Myocyte (in vitro differentiated cells): ENCODE results near the gene GABRR1. TPM values are rescaled to one million over a fixed set of nuclear protein-coding genes. Genes with fewer than 3 reads are reported as not detected.

Experiments used
- DNase-seq: peaks from one replicate; pipeline ENCODE4 v3.0.0-alpha.2; 2012; ENCODE audit warnings: low read depth
- total RNA-seq: library from RNA; depleted of rRNA; stranded (reverse); fragments of >200 nt; gene quantifications from 2 replicates; pipeline ENCODE4 v1.2.3, GENCODE V29; 2014

Gene GABRR1
- total RNA-seq, 1 donor from 2014 or later: not detected

DNA sequence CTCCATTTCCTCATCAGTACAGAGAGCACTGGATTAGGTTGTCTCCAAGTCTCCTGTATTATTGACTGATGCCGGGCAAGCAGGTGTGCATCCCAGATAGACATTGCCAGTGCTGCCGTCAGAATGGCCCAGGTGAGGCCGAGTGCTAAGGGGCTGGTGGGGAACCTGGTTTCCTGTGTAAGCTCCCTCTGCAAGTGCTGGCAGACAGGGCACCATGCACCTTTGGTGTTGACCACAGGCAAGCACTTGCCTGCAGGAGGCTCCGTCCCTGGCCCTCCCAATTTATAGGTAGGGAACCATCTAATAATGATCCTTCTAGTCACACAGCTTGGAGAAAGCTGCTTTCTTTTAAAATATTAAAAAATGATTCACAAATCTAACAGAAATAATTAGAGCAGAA is 747 bp downstream of the GABRR1 start:
- DNase-seq: no peak

DNA sequence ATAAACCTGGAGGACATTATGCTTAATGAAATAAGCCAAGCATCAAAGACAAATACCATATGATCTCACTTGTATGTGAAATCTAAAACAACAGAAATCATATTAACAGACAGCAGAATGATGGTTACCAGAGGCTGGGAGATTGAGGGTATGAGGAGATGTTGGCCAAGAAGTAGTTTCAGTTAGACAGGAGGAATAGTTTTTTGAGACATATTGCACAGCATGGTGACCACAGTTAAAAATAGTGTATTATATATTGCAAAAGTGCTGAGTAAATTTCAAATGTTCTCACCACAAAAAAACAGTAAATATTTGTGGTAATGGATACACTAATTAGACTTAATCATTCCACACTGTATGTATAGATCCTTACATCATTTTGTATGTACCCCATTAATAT is 1.8 kb downstream of the GABRR1 start:
- no peak for DNase-seq

DNA sequence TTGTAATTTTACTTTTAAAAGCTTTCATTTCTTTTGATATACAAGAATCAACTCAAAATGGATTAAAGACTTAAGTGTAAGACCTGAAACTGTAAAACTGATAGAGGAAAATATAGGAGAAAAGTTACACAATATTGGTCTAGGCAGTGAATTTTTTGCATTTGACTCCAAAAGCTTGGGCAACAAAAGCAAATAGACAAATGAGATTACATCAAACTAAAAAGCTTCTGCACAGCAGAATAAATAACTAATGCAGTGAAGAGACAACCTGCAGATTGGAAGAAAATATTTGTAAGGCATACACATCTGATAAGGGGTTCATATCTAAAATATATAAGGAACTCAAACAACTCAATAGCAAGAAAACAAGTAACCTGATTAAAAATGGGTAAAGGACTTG is 3.0 kb downstream of the GABRR1 start:
- DNase-seq: no peak

DNA sequence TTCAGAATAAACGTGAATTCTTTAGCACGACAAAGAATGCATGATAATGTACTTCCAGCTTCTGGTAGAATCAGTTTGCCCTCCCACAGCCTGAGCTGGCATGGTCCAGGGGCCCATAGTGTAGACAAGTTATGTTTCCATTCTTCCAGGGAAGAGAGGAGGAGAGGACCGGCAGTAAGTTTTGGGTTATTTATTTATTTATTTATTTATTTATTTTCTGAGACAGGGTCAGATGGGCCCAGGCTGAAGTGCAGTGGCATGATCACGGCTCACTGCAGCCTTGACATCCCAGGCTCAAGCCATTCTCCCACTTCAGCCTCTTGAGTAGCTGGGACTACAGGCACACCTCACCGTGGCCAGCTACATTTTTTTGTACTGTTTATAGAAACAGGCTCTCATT is 4.7 kb downstream of the GABRR1 start:
- no peak for DNase-seq

DNA sequence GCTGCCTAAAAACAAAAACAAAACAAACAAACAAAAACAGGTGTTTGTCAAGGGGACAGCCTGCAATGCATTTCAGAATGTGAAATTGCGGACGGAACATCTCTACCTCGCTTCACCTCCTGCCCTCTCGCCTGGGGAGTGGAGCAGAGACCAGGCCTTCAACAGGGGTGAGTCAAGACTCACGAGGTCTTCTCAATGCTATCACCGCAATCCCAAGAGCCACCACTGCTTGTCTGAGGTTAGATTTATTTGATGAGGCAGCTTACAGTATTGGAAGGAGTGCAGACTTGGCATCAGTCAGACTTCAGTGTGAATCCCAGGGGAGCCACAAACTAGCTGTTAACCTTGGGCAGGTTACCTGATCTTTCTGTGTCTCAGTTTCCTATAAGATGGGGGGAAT is 7.7 kb downstream of the GABRR1 start:
- peak; percentile 19 for DNase-seq

DNA sequence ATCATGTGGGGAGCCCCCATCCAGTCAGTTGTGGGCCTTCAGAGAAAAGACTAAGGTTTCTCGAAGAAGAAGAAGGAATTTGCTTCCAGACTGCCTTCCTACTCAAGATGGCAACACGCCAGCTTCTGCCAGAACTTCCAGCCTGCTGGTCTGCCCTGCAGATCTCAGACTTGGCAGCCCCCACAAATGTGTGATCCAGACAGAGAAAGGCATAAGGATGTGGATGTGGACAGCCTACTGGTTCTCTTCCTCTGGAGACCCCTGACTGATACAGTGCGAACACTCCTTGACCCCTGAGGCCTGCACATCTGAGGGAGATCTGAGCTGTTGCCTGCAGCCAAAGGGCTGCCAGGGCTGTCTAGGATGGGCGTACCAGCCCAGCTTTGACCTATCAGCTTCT is 8.6 kb downstream of the GABRR1 start:
- DNase-seq: no peak

DNA sequence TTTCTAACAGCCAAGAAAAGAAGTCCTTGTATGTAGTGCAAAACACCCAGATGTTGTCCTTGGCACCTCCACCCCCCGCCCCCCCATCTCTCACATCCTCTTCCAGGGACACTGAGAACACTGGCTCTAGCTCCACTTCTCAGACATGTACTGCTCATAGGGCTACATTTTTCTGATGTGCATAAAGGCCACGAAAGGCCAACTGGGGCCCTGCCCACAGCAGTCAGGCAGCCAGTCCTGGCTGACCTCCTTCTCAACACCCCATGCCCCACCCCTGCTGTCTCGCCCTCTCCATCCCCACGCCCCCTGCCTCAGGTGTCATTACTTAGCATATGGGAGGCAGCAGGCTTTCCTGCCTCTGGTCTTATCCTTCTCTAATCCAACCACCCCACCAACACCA is 11.3 kb downstream of the GABRR1 start:
- DNase-seq: no peak

DNA sequence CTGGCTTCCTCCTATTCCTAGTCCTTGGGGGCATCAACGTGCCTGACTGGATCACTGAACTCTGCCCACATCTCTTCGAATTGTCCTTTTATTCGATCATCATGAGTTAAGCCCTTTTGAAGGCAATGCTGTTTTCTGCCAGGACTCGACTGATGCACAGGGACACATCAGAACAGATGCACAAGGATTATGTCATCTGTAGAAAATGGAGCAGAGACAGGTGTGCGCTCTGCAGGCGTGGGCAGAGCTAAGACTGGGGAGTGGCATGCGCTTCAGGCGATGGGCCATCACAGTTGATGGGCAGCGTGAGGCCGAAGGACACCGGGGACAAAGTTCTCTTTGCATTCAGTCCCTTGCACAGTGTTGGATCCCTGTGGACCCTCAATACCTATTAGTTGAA is 13.1 kb downstream of the GABRR1 start:
- peak; percentile 86 for DNase-seq

DNA sequence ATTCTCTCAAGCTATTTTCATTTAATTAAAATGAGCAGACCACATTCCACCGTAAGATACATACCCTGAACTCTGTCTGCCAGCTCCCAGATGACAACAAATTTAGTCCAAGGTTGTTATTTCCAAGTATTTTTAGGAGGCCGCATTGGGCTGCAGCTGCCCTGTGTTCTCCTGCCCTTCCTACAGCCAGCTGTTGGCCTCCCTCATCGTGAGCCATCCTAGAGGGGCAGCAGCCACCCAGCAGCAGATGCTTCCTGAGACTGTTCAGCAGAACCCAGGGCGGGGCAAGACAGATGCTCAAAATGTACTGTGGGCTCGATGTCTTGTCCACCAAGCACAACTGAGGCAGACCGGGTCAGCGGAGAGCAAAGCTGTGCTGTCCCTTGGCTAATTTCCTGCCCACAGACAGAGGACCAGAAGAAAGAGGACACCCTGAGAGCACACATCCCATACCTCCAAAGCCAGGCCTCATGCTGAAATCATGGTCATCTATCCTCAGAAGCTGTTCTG is 16.4 kb downstream of the GABRR1 start:
- peak; percentile 40 for DNase-seq

DNA sequence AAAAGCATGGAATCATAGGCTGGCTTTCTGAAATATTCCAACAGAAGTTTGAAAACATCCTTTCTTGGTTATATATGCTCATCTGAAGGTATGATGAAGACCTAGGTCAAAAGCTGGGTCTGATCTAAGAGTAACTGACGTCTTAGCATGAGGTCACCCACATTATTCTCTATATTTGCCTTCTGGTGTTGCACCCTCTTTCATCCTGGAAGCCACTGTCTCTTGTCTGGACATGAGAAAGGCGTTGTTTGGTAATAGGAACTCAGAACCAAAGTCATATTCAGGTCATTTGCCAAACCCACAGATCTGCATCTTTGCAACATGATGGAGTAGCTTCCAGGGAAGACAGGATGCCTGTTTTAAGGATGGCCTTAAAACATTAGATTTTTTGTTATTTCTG is 17.6 kb downstream of the GABRR1 start:
- no peak for DNase-seq

DNA sequence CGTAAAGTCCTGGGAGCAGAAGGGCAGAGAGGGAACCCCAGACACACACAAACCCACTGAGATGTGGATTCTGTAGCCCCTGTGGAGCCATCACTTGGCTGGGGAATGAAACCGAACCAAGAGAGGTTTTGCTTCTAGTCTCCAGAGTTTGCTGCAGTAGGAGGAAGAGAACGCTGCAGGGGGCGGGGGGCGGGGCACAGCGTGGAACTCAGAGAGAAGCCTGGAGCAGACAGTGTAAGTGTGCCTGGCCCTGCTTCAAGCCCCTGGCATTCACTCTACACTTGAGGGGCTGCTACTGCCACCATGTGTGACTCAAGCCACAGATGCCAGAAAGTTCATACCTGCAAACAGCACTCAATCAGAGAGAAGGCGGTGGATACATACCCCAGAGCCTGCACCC is 18.9 kb downstream of the GABRR1 start:
- no peak for DNase-seq

DNA sequence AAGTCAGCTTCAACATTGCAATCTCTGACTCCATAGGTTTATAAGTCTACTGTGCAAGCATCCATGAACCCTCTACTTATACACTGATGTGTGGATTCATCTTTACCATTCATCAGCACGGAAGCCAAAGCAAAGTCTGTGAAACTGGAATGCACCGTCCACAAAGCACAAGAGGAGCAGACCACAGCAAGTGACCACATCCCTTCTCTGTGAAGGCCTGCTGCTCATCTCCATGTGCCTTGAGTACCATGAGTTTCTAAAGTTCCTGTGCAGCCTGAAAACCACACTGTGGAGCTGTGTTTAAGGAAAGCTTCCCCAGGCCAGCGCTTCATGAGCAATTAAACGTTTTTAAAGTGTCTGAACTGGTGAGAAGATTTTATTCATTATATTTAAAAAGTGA is 20.0 kb downstream of the GABRR1 start:
- peak; percentile 64 for DNase-seq

DNA sequence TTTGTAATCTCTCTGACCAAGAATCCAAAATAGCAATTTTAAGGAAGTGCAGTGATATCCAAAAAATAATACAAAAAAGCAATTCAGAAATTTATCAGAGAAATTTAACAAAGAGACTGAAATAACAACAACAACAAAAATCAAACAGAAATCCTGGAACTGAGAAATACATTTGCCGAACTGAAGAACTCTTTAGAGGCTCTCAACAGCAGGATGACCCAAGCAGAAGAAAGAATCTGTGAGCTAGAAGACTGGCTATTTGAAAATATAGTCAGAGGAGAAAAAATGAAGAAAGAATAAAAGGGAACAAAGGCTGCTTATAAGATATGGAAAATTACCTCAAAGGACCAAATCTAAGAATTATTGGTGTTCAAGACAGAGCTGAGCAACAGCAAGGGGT is 22.6 kb downstream of the GABRR1 start:
- no peak for DNase-seq

DNA sequence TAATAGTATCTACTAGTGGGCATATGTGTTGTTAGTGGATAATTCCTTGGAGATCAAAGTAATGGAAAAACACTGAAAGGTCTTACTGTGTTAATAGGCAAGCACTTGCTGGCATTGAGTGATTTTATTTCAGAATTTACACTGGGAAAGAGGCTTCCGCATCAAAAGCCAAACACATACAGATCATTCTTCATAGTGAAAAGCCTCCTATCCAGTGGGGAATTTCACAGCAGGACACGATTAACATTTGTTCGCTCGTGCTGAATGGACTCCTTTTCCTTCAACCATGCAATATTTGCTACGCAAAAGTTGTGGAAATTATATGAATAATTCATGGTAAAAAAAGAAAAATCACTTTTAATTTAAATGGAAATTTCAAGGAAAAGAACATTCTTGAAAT is 26.4 kb downstream of the GABRR1 start:
- no peak for DNase-seq

DNA sequence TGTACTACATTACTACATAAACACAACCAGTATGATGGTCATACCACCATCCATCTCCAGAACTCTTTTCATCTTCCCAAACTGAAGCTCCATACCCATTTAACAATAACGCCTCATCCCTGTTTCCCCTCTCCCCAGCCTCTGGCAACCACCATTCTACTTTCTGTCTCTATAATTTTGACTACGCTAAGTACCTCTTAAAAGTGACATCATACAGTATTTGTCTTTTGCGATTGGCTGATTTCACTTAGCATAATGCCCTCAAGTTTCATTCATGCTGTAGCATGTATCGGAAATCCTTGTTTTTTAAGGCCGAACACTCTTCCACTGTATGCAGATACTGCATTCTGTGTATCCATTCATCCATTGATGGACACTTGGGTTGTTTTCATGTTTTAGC is 29.7 kb downstream of the GABRR1 start:
- no peak for DNase-seq

DNA sequence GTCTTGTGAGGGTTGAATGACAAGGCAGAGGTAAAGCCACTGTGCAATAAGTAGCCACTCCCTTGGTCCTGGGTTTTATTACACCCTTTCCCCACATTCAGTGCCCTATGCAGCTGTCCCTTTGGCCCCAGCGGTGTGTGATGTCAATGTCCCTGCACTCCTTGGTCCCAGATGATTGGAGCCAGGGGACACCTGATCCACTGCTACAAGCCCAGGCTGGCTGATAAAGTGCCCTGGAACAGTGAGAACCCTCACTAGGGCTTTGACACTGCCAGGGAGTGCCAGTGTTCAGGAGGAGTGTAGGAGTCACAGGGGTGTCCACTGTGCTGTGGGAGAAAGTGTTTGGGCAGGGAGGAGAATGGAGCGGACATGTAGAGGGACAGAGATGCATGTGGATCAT is 30.4 kb downstream of the GABRR1 start:
- peak; percentile 19 for DNase-seq

DNA sequence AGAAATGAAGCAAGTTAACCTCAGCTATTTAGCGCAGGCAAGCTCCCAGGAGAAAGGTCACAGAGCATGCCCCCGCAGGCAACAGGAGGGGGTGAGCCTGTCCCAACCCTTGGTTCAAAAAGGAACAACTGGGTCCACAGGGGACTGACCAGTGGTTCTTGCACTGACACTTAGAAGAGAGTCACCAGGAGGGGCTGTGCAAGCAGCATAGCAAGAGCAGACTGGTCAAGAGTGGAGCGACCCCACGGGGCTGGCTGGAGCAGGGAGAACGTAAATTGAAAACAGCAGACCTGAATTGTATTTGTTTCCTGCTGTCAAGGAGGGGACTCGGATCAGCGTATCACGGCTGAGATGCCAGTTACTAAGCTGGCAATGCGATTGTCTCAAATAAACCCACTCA is 32.8 kb downstream of the GABRR1 start:
- DNase-seq: no peak

DNA sequence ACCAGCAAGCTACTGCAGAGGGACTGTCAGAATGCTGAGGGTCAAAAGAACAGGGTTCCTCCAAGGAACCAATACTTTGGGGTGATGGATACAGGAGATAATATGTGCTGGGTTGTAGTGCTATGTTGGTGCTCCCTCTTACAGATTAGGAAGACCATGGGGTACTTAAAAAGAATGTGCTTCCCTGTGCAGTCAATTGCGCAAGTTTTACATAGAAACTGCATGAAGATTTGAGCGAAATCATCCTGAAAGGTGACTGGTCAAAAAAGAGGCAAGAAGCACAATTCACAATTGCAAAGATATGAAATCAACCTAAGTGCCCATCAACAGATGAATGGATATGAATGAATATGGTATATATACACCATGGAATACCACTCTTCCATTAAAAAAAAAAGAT is 33.9 kb downstream of the GABRR1 start:
- DNase-seq: no peak

DNA sequence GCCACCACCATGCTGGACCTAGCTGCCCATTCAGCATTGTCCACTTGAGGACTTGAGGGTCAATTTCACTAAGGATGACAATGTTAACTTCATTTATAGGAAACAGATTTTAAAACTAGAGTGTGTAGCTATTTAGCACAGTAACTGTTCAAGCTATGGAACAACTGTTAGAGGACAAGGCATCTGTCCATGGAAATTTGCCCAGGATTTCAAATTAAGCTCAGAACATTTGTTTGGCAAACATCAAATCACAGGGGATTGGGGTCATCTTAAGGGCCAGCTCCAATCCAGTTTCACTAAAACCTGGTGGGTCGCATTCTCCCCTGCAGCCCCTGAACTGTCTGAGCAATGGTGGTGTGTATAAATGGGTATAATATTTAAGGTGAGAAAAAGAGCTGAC is 36.2 kb downstream of the GABRR1 start:
- peak; percentile 9 for DNase-seq

DNA sequence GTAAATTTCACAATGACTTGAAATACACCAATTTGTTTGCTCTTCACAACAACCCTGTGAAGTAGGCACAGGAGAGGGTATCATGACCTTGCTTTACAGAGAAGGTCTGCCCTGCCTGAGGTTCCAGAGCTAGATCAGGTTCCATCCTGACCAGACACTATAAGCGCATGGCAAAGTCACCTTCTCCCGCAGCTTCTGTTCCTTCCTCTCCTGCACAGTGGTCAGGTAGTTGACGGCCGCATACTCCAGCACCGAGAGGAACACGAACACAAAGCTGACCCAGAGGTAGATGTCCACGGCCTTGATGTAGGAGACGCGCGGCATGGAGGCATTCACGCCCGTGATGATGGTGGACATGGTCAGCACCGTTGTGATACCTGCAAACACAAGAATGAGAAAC is 37.0 kb downstream of the GABRR1 start:
- no peak for DNase-seq

DNA sequence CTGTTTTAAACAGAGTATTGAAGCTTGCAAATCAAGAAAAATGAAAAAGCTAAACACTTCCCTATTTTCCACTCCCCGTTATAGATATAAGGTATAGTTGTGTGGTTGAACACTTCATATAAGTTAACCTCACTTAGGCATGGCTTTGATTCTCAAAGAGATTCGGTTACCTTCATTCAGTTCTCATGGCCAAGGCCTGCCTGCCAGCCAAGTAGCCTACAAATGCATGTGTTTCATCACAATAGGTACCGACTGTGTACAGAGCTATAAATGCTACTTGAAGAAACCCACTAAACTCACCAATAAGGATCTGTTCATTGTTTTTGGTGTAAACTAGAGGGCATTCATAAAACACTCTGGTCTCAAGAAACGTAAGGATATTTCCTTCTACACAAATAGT is 43.5 kb downstream of the GABRR1 start:
- DNase-seq: no peak

DNA sequence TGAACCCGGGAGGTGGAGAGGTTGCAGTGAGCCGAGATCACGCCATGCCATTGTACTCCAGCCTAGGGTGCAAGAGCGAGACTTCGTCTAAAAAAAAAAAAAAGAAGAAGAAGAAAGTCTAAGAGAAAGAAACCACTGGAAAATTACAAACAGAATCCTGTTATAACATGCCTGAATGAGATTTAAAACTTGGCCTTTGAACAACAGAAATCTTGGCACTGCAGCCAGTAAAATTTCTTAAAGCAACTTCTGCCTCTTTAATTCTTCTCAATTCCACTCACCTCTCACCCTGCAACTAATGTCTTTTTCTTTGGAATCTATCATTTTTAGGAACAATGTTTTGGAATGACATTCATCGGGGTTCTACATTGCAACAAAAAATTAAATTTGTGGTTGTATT is 45.0 kb downstream of the GABRR1 start:
- DNase-seq: no peak

DNA sequence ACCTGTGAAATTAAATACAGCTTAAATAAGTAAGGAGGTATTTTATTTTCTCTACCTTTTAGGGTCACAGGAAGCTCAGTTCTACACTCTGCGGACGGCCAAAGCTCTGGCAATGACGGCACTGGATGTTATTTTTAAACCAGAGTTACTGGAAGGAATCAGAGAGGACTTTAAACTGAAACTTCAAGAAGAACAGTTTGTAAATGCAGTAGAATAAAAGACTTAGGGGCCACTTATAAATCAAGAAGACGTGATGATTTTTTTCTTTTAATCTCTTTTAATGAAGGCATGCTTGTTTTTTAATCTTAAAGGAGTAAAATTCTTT is 55.1 kb downstream of the GABRR1 start:
- DNase-seq: no peak

DNA sequence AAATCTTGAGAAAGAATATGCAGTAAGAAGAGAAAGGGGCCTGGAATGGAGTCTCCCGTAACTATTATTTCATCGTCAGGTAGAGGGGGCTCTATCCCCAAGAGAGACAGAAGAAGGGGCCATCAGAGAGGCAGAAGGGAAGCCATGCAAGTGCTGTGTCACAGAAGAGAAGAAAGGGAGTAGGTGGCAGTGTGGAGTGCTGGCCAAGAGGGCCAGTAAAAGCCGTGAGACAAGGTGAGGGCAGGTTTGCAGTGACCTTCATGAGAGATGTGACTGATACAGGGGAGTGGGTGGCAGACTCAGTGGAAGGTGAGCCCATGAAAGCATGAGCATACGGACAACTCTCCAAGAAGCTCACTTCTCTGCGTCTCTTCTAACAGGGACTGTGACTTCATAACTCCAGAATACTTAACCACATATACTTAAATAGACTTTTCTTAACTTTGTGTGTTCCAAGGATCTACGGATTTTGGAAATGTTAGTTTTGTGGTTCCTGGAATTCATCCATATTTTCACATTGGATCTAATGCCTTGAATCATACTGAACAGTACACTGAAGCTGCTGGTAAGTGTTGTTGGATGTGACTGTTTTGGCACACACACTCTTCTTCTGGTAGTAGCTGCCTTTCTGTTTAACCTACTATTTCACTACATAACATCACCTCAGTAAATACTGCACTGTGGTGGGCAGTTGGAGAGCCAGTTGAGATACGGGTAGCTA is 55.7 kb downstream of the GABRR1 start:
- no peak for DNase-seq
